Activated CD8-positive, alpha-beta memory T cell treated with anti-CD3 and anti-CD28 coated beads, Interleukin-2, amount 50 U/mL, for 1 hour (primary cell): ENCODE measurements around the gene TRIO.

Experiments
- DNase-seq: peaks from one replicate; pipeline ENCODE4 v3.0.0-alpha.2; 2020; ENCODE audit errors: extremely low read depth

The TRIO gene

DNA sequence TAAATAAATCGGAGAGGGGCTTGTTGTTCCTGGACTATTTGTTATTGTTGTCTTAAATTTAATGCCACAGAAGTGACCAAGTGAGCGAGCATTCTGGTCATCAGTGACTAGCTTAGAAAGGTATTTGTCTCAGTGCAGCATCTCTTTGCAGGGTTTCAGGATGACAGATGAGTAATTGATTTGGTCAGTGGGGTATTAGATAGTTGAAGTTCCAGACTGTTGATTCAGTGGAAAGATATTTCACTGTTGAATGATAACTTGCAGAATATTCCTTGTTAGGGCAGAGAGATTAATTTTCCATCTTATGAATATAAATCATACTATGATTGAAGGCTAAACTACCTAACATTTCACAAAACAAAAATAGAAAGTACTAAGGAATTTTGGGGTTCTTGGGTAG is 122.4 kb downstream of the TRIO start:
- DNase-seq: no peak

DNA sequence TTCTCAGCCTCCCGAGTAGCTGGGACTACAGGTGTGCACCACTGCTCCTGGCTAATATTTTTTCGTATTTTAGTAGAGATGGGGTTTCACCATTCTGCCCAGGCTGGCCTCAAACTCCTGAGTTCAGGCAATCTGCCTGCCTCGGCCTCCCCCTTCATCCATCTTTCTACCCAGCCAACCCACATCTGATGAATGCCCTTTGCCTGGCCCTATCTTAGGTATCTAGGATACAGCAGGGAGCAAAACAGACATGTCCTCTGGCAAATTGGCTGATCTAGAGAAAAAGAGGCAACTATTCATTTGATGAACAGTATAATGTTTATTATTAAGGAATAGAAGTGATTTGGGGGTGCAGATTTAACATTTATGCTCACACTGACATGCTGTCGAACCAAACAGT is 123.0 kb downstream of the TRIO start:
- no peak for DNase-seq

DNA sequence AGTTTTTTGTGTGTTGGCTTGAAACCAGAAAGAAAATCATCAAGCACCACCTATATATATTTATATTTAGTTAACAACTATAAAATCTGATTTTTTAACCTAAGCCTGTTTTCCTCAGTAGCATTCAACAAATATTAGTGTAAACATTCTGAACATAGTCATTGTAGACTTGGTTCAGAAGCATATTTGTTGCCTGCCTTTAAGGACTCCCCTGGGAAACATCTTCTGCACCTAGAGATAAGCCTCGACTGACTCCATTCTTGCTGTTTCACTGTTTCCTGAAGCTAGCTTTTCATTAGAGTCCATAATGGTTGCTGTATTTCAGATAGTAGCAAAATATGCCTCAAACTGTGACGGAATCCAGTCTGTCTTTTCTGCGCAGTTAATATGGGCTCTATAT is 123.5 kb downstream of the TRIO start:
- no peak for DNase-seq

DNA sequence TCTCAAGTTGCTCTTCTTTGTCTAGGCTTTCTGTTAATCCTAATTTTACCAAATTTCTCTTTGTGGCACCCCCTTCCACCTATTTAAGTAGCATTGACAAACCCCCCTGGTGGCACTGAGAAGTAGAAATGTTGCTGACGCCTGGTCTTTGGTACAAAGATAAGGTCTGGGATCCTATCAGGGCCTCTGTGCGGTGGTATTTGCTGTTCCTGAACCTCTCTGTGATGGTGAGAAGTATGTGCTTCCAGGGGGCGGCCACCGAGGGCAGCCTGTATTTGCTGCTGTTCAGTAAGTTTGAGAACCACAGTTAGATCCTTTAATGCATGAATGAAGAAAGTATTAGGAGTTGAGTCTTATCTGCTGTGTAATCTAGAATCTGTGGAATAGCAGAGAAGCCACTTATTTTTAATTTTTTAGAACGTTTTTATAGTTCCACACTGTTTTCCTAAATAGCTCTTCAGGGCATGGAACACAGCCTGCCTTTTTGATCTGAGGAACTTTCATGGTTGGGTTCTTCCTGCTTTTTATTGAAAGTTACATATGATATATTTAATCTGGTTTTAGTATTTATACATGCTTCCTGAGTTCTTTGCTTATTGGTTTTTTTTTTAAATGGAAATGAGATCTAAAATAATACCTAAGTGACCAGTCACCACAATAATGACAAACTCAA is 124.2 kb downstream of the TRIO start:
- DNase-seq: no peak

DNA sequence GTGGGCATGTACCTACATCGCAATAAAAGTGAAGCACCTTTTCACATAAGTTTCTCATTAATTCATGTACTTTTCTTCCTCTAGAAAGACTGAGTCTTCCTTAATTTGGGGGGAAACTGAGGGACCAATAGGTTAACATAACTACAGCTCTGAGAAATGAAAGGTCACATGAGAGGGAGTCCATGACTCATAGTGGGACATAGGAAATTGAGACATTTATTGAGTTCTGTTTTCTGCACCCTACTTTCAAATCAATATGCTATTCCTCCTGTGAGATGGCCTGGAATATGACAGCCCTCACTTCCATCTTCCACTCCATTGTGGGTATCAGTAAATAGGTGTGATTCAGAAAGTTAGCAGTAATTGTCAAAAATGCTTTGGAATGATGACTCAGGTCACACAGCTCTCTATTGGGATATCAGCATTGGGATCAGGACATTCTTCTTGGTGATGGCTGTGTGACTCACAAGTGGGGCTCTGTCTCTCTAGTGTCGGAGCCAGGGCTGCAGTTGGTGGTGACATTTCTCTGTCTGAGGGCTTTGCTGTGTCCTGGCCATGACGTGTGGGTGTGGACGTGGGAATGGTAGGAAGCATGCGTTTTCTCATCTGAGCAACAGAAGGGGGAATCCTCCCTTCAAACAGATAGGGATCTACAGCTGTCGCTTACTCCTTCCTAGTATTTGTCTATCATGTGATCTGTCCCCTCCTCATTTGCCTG is 125.0 kb downstream of the TRIO start:
- DNase-seq: no peak

DNA sequence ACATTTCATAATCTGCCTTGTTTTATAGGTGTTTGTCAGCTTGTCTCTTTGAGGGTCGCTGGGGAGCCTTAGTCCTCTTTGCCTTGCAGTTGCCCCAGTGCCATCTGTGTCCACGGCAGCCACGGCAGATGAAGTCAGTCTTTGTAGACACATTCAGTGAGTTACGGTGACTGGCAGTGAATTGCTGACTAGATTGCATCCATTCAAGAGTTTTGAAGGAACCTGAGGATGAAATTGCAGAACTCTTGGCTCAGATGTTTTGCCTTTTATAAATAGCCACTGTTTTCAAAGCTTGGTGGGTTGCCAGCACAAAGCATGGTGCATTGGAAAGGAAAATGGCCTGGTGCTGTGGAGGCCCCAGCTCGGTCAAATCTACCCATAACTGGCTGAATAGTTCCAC is 125.6 kb downstream of the TRIO start:
- no peak for DNase-seq

DNA sequence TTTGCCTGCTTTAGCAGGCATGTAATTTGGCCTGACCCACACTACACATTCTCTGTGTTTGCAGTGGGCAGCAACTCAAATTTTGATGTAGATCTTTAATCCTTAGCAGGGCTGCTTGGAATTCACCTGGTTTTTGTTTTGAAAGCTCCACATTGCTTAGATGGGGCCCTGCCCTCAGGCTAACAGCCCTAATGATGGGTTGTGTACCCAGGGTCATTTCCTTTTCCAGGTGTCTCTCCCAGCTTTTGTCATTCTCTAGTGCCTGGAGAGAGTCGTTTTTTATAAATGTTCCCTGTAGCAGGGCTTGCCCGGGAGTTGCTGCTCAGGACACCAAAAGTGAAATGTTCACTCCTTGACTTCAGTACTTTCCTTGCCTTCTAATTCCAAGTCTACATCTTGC is 126.3 kb downstream of the TRIO start:
- no peak for DNase-seq

DNA sequence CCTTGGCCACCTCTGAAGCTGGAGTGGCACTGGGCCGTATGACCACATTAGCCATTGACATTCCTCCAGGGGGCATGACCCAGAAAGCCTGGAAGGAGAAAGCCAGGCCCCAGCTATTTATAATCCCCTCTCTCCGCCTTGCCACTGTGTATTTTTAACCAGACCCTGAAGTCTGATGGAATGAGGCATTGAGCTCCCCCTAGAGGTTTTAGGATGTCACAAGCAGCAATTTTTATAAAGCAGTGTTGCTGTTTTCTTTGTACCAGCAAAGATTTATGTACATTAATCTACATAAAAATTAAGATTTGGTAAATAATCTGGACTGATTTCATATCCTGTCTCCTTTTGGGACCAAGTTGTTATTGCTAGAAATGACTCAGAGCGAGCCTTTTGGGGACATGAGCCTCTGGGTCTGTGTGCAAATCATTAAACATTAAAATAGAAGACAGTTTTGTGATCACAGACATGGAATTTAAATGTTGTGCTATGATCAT is 127.1 kb downstream of the TRIO start:
- DNase-seq: no peak

DNA sequence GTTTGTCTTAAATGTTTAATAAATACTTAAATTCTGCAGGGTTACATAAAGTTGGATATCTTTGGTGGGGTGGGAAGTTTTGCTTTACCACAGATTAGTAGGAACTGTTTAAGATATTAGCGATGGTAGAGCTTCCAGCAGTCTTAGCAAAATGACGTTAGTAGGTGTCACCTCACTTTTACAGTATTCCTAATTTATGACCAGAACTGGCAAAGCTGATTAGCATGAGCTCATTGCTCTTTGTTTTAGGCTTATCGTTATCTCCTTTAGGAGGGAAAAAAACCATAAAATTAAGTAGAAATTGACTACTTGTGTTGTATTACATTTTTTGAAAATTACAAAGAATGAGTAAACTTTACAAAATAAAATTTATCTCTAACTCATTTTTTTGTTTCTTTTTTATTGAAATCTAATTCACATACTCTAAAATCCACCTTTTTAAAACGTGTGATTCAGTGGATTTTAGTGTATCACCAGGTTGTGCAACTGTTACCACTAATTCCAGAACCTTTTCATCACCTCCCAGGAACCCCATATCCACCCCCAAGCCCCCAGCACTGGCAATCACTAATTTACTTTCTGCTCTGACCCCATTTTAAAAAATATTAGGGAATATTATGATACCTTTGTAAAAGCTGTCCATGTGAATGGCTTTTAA is 129.5 kb downstream of the TRIO start:
- no peak for DNase-seq

DNA sequence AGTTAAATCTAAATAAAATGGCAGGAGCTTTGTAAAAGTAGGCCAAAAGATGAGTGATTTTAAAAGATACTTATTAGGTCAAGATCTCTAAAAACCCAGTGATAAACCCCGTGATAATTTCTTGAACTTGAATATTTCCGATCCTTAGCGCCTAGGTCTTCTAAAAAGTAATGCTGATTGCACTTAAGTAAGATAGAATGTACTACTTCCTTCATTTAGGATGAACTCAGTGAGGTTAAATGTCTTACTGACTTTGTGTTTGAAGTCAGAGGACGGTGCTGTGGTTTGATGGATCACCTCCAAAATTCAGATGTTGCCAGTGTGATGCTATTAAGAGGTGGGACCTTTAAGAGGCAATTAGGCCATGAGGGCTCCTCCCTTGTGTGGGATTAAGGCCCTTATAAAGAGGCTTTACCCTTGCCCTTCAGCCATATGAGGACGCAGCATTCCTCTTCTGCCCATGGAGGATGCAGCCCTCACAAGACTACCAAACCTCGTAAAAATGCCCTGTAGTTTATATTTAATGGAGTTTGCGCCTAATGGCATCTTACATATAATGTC is 130.1 kb downstream of the TRIO start:
- DNase-seq: no peak

DNA sequence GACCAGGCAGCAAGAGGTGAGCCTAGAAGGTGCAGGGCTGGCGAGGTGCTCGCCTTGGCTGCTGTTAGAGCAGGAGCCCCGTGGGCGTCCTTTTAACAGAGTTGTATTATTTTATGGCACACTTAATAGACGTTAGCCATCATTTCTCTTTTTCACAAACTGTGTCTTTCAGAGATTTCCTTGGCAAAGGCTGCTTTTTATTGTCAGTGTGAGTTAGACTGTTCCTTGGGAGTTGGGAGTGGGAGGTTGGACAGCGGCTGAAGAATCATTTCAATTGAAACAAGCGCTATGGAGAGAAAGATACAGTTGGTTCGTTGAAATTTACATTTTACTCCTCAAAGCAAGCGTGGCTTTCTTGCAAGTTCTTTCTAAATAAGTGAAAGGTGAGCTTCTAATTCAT is 133.2 kb downstream of the TRIO start:
- DNase-seq: no peak

DNA sequence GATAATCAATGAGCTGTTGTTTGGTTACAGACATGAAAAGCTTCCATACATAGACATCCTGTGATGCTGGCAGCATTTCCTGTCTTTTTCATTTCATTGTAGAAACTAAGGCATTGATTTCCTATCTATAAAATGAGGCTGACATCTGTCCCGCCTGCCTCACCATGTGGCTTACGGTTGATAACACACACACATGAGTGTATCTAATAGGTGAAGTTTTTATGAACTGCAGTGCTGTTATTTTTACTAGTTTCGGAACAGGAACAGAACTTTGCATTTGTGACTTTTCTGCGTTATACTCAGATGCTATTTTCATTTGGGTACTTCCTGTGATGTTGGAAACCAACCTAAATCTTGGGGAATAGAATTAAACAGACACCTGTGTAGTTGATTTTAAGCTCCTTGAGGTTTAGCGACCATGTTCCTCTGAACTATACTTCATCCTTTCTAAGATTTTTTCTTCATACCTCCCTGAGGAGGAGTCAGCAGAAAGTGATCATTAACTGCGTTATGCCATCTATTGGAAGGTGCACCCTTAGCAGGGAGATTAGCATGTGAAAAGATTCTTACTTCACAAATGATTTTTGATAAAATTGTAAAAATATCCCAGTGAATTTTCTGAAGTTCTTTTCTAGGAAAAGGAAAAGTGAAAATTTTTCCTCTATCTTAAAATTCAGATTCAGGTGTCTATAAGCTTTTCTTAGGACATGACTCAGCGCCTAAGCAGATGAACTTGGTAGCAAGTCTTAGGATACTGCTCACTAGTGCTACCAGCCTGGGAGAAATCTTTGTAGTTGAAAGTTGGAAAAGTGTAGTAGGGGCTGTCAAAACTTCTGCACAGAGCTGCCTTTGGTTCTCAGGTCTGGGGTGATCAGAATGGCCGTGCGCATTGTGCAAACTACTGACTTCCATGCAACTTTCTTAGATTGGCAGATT is 134.5 kb downstream of the TRIO start:
- no peak for DNase-seq

DNA sequence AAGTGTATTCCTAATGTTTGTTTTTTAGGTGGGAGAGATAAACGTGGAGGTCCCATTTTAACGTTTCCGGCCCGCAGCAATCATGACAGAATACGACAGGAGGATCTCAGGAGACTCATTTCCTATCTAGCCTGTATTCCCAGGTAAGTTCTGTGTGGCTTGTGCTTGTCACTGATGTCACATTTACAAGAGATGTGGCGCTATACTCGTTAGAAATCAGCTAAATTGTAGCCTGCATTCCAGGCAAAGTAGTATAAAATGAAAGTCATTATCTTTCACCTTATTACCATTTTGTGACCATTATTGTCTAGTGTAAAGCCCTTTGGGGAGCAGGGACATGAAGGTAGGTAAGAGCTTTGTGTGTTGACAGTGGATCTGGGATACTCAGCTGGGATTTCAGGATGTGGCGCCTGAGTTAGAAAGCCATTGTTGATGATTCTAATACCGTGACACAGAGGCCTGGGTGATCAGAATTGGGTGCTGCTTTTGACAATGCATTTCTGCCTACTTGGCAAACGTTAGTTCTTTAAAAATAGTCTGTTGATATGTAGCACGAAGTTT is 137.2 kb downstream of the TRIO start:
- no peak for DNase-seq

DNA sequence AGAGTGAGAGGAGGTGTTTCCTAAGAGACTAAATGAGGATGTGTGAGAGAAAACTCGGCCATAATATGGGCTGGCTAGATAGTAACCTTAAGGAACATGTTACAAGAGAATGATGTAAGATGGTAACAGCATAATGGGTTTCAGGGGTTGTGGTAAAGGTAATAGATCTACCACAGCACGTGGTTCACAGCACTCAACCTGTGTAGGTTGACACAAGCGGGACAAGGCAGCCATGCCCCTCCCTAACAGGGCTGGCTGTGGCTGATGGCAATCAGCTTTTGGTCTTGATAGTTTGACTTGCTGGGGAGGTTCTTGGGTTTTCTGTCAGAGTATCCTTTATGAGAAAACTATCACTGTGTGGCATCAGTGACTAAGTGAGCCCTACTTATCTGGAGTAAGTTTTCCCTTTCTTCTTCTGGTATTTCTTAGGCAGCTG is 138.6 kb downstream of the TRIO start:
- no peak for DNase-seq

DNA sequence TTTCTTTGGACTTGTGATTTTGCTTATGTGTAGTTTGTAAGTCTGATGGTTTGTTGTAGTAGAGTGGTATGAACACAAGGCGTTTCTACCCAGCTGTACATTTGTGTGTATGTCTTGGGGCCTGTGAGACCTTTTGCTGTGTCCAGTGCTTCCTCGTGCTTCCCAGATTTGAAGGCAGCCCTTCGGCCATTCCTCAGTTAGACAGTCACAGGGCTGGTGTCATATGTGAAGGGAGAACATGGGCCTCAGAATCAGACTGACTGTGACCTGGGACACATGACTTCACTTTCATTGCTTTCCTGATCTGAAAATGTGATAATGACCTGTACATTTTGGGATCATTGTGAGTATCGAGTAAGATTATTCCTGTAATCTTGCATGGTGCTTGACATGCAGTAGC is 140.0 kb downstream of the TRIO start:
- no peak for DNase-seq

DNA sequence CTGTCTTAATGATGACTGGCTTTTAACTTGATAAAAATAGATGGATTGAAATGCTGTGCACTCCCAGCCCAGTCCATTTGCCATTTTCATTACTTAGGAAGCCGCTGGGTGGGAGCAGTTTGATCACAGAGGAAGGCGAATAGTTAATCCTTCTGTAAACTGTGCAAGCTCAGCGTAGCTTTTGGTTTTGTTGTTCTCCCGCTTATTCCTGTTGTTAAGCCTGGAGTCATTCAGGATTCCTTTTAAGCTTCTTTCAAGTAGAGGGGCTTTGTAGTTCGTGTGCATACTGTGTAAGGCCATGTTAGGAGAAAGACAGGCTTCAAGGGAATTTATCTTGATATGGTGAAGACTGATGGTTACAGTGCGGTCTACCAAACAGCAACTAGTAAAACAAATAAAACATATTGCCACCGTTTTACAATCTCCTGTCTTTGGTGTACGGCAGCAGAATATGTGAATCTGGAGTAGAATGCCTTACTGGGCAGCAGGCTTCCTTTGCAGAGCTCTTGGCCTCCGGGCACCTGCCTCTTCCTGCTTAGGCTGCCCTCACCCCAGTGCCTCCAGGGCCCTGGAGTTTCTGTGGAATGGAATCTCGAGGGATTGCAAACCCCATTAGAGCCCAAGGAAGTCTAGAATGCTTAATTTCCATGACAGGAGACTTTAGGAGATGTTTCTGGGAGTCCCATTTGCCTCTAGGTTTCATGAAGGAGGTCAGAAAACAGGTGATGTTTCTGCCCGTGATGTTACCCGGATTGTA is 141.4 kb downstream of the TRIO start:
- no peak for DNase-seq

DNA sequence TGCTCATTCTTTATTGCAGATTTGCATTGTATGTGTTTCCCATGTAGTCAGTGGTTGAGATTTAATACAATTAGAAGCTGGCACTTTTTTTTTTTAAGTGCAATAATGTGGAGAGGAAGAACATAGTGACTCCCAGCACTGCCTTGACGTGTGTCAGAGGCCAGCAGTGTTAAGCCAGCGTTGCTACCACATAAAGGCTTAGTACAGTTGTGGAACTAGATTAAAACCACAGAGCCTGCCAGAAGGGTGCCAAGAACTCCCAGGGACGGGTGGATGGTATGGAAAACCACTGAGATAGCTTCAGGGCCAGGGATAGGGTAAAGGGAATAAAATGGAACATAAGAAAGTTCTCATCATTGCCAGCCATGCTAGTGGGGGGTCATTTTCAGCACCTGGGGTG is 142.9 kb downstream of the TRIO start:
- no peak for DNase-seq

DNA sequence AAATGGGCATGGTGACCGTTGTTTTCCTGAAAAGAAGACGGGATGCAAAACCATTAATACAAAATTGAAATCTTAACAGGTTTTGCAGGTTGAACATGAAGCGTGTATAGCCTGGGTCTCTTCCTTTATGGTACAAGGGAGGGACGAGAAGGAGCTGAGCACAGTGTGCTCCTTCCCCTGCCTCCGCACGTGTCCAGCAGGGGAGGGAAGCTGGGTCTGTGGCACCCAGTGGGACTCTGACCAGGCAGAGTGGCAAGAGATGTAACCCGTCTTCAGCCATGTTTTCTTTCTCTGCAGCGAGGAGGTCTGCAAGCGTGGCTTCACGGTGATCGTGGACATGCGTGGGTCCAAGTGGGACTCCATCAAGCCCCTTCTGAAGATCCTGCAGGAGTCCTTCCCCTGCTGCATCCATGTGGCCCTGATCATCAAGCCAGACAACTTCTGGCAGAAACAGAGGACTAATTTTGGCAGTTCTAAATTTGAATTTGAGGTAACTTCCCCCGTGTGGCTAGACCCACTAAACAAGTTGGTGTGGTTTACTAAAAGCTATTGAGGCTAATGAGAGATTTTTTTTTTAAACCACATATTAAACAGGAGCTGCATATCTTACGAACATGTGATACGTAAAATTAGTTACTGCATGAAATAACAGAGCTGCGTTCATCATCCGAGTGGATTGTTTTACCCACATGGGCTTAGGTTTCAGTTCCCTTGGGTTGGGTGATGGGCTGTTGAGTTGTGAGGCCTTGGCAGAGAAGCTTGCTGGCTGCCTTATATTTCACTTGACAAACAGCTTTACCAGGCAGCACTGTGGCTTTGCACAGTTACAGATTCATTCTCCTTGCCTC is 143.7 kb downstream of the TRIO start:
- DNase-seq: no peak
